SK-N-SH (cell line): Measurements from ENCODE around the gene SUSD3. TPM values are rescaled to one million over a fixed set of nuclear protein-coding genes. Genes with fewer than 3 reads are reported as not detected.

ENCODE experiments used
- CTCF ChIA-PET: fragments of 300-600, 350-600 bp; formaldehyde crosslinking; extraction: SDS; loops from one replicate; lab custom pipeline; 2021; lab: Yijun Ruan, JAX
- POLR2A ChIA-PET: fragments of 350-600 bp; sonication (Branson Sonifier 250); formaldehyde crosslinking; extraction: SDS; loops from one replicate; lab custom pipeline; 2020; ENCODE audit warnings: antibody characterized with exemption, inconsistent platforms; lab: Yijun Ruan, JAX
- DNase-seq: peaks from one replicate; pipeline ENCODE4 v3.0.0; 2012
- H2AFZ ChIP-seq: fragments of 200-600 bp; sonication (generic); 2 replicates; pipeline ENCODE4 v1.8.1; 2016; ENCODE audit warnings: antibody characterized with exemption, mild to moderate bottlenecking, low read depth
- H3F3A ChIP-seq: fragments of 200-600 bp; sonication (generic); replicated peaks from 2 replicates; pipeline ENCODE3; 2016; ENCODE audit warnings: antibody characterized with exemption, mild to moderate bottlenecking; ENCODE audit not compliant: insufficient read depth
- H3K27ac ChIP-seq, 2 experiments: fragments of 200-500 bp in 1 of 2; fragments of 200-600 bp in 1 of 2; sonication (Bioruptor generic) in 1 of 2; sonication (generic), shearing (Covaris generic) in 1 of 2; 2 replicates each; pipeline versions ENCODE4 v1.5.1 to v1.6.1; 2014 to 2016; ENCODE audit warnings: low read depth in 2 of 2, inconsistent platforms in 1 of 2, low read length in 1 of 2, mild to moderate bottlenecking in 1 of 2, mixed read lengths in 1 of 2
- H3K27me3 ChIP-seq: fragments of 200-600 bp; sonication (generic), shearing (Covaris generic); 2 replicates; pipeline ENCODE4 v1.6.1; 2016; ENCODE audit warnings: mixed run types; ENCODE audit not compliant: insufficient read depth
- H3K36me3 ChIP-seq, 2 experiments: fragments of 200-500 bp in 1 of 2; fragments of 200-600 bp in 1 of 2; sonication (Bioruptor generic) in 1 of 2; sonication (generic) in 1 of 2; replicated peaks in 1 of 2; 2 replicates each; pipeline versions ENCODE3 to v1.5.1; 2014 to 2016; ENCODE audit warnings: low read length in 1 of 2, mild to moderate bottlenecking in 1 of 2; ENCODE audit not compliant: insufficient read depth in 2 of 2, control insufficient read depth in 1 of 2
- H3K4me1 ChIP-seq, 2 experiments: fragments of 200-500 bp in 1 of 2; fragments of 200-600 bp in 1 of 2; sonication (Bioruptor generic) in 1 of 2; sonication (generic), shearing (Covaris generic) in 1 of 2; 2 replicates each; pipeline versions ENCODE4 v1.5.1 to v1.6.1; 2014 to 2016; ENCODE audit warnings: low read depth in 1 of 2, low read length in 1 of 2, mixed run types in 1 of 2; ENCODE audit not compliant: insufficient read depth in 2 of 2, control insufficient read depth in 1 of 2
- H3K4me2 ChIP-seq: fragments of 200-600 bp; sonication (generic), shearing (Covaris generic); 2 replicates; pipeline ENCODE4 v1.6.1; 2017; ENCODE audit warnings: mixed run types
- H3K4me3 ChIP-seq, 2 experiments: fragments of 200-500 bp in 1 of 2; fragments of 200-600 bp in 1 of 2; sonication (Bioruptor generic) in 1 of 2; sonication (generic), shearing (Covaris generic) in 1 of 2; 2 replicates each; pipeline versions ENCODE4 v1.5.1 to v1.8.1; 2014 to 2016; ENCODE audit warnings: low read depth in 2 of 2, inconsistent platforms in 1 of 2, low read length in 1 of 2, mild to moderate bottlenecking in 1 of 2, mixed read lengths in 1 of 2, moderate library complexity in 1 of 2
- H3K79me2 ChIP-seq: fragments of 200-600 bp; sonication (generic); 2 replicates; pipeline ENCODE4 v1.8.1; 2017; ENCODE audit warnings: mild to moderate bottlenecking; ENCODE audit not compliant: insufficient read depth
- H3K9ac ChIP-seq: fragments of 200-600 bp; sonication (generic); 2 replicates; pipeline ENCODE4 v1.6.1; 2017; ENCODE audit warnings: mixed run types
- H3K9me2 ChIP-seq: fragments of 200-600 bp; sonication (generic); 2 replicates; pipeline ENCODE4 v1.6.1; 2017; ENCODE audit warnings: mixed run types
- H3K9me3 ChIP-seq: fragments of 200-600 bp; sonication (generic); 2 replicates; pipeline ENCODE4 v1.6.1; 2017; ENCODE audit warnings: mixed run types, mild to moderate bottlenecking, moderate library complexity
- H4K20me1 ChIP-seq: fragments of 200-600 bp; sonication (generic); 2 replicates; pipeline ENCODE4 v1.6.1; 2017; ENCODE audit warnings: mild to moderate bottlenecking, mixed run types; ENCODE audit not compliant: insufficient read depth
- EP300 ChIP-seq, 2 experiments: IDR thresholded peaks; 2 replicates each; pipeline versions ENCODE4 v1.4.0 to v1.6.1; 2012; ENCODE audit warnings: borderline replicate concordance in 1 of 2, low read depth in 1 of 2, low read length in 1 of 2
- FOSL2 ChIP-seq: IDR thresholded peaks from 2 replicates; pipeline ENCODE4 v1.4.0; 2012; ENCODE audit warnings: low read depth, mild to moderate bottlenecking, moderate library complexity, borderline replicate concordance
- FOXM1 ChIP-seq: IDR thresholded peaks from 2 replicates; pipeline ENCODE4 v1.4.0; 2012; ENCODE audit warnings: low read depth, mild to moderate bottlenecking
- GABPA ChIP-seq: IDR thresholded peaks from 2 replicates; pipeline ENCODE4 v1.4.0; 2012; ENCODE audit warnings: low read depth, mild to moderate bottlenecking
- NFIC ChIP-seq: IDR thresholded peaks from 2 replicates; pipeline ENCODE4 v1.4.0; 2012; ENCODE audit warnings: borderline replicate concordance
- RAD21 ChIP-seq: IDR thresholded peaks from 2 replicates; pipeline ENCODE4 v1.6.1; 2012; ENCODE audit warnings: mild to moderate bottlenecking, low read length
- RCOR1 ChIP-seq: fragments of 150-350 bp; IDR thresholded peaks from 2 replicates; pipeline ENCODE4 v1.6.1; 2017; ENCODE audit warnings: antibody characterized with exemption, low read length
- RXRA ChIP-seq: IDR thresholded peaks from 2 replicates; pipeline ENCODE4 v1.4.0; 2012; ENCODE audit warnings: low read depth, mild to moderate bottlenecking, borderline replicate concordance
- SIN3A ChIP-seq: IDR thresholded peaks from 2 replicates; pipeline ENCODE4 v1.6.1; 2012; ENCODE audit warnings: low read depth, mild to moderate bottlenecking, low read length, moderate library complexity, borderline replicate concordance
- SMC3 ChIP-seq: IDR thresholded peaks from 2 replicates; pipeline ENCODE4 v1.6.1; 2012; ENCODE audit warnings: low read depth, low read length, improper control_type of control experiment
- TAF1 ChIP-seq: IDR thresholded peaks from 2 replicates; pipeline ENCODE4 v1.6.1; 2012; ENCODE audit warnings: low read depth, mild to moderate bottlenecking, low read length, moderate library complexity, borderline replicate concordance
- TCF12 ChIP-seq: IDR thresholded peaks from 2 replicates; pipeline ENCODE4 v1.4.0; 2012
- YY1 ChIP-seq: IDR thresholded peaks from 2 replicates; pipeline ENCODE4 v1.4.0; 2012; ENCODE audit warnings: low read depth, mild to moderate bottlenecking
- WGBS: methylation state at CpG from one replicate; pipeline ENCODE4 v1.1.6; 2017; ENCODE audit warnings: low lambda C conversion rate; 5-methylcytosine and 5-hydroxymethylcytosine counted together
- polyA plus RNA-seq, 3 experiments: library from polyadenylated mRNA; depleted of rRNA; stranded (reverse); fragments of >200 nt; gene quantifications; 2 replicates each; pipeline ENCODE4 v1.2.3, GENCODE V29; 2012
- TF ChIP-seq, protein P1 (sequence below): IDR thresholded peaks from 2 replicates; pipeline ENCODE4; 2012
- TF ChIP-seq, protein P2 (sequence below): IDR thresholded peaks from 2 replicates; pipeline ENCODE4 v1.6.1; 2012; ENCODE audit warnings: mild to moderate bottlenecking, low read depth, low read length, moderate library complexity
- TF ChIP-seq, protein P3 (sequence below): fragments of 200-600 bp; sonication (generic); IDR thresholded peaks from 2 replicates; pipeline ENCODE4 v1.6.1; 2017; ENCODE audit warnings: antibody characterized with exemption, mild to moderate bottlenecking, moderate library complexity

SUSD3 gene
- polyA plus RNA-seq, 1 of the 3 experiments (the other 2 are of a cell fraction) = 0.49 TPM

DNA sequence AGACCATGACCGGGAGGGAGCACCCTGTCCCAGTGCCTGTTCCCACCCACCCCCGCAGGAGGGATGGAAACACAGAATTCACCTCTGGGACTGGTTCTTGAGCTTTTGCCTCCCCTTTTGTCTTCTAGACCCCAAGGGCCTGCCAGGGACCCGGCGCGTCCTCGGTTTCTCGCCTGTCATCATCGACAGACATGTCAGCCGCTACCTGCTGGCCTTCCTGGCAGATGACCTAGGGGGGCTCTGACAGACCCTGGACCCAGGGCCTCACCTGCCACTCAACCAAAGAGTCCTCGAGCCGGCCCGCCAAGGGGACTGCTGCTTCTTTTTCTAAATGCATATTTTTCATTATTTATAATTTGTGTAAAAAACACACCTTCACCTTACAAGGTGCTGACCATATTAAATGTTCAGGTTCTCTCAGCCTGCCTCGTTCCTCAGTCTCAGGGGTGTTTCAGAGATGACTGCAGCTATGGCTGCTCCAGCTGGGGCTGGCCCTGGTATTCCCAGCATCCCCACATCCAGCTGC lies 54.4 kb downstream of the SUSD3 start:
- no peak for DNase-seq
- TF ChIP-seq TAF1 (no peak), SMC3 (no peak), RAD21 (no peak), EP300 (IDR thresholded peaks at IDR 0.05; ENCODE audit: borderline replicate concordance in 1 of 2, low read depth in 1 of 2, low read length in 1 of 2) (no peak), FOSL2 (no peak), SIN3A (no peak)
- ChIA-PET POLR2A (no interaction called here), CTCF (interaction anchor here (0.8 to 1.0 kb wide), 2 partner anchors 15 to 41 kb away, joined by 3 read pairs; no protein-coding TSS in a partner anchor)
- H4K20me1 ChIP-seq = peaks cover 6% of the 10 kb centered on the region; the same call in 1 of the 2 replicates
- H3K27ac ChIP-seq = no peak overlapping the region
- no peak overlapping the region for H2AFZ ChIP-seq
- no peaks in the 10 kb centered on the region for H3F3A ChIP-seq
- H3K79me2 ChIP-seq = peaks cover 6% of the 10 kb centered on the region; the same call in 1 of the 2 replicates
- no peaks in the 10 kb centered on the region for H3K9me2 ChIP-seq
- 84% methylated on average over 13 of the region's 13 CpGs for WGBS
- H3K4me2 ChIP-seq = no peak overlapping the region
- H3K9ac ChIP-seq = no peak overlapping the region
- H3K4me1 ChIP-seq = peaks cover 0 to 7% of the 10 kb centered on the region in 2 experiments; a peak in 1 of 4 replicates
- H3K4me3 ChIP-seq = no peak overlapping the region
- H3K9me3 ChIP-seq = no peaks in the 10 kb centered on the region
- no peaks in the 10 kb centered on the region for H3K27me3 ChIP-seq
- peaks cover 0 to 38% of the 10 kb centered on the region in 2 experiments for H3K36me3 ChIP-seq

DNA sequence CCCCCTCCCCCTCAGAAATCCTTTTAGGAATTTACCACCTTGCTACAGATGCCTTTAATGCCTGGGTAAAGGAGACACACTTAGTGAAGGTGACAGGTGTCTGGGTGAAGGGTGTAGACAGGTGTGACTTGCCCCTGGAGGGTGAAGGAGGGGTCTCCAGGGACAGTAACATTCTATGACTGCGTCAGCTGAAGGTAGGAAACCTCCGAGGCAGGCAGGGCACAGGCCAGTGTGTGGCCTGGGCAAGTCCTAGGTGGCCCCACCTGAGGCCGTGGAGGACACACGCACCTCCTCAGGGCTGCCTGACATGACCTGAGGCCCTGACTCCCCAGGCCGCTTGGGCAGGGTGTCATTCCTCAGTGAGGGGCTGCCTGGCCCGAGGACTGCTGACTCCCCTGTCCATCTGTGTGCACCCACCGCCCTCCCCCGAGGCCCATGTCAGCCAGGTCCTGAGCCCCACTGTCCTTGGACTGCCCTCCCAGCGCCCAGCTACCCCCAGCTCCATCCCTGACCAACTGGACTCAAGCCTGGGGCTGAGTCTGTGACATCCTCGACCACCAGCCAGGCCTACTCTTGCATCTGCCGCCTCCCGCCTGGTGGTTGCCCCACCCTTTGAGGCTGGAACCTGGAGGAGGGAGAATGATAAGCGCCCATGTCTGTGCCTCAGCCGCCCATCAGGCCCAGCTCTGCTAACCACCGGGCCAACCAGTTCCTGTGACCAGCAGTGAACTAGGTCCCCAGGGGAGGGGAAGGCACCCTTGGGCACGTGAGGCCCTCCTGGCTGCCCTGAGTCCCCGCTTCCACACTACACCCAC lies 55.9 kb downstream of the SUSD3 start:
- POLR2A ChIA-PET = no interaction called here
- Histone ChIP-seq H3K4me3 (no peak overlapping the region), H2AFZ (no peak overlapping the region), H3K9ac (no peak overlapping the region), H3K79me2 (0 out of 2 replicates have a peak, but pooled peaks cover 3% of the 10 kb centered on the region), H3K9me2 (no peaks in the 10 kb centered on the region), H4K20me1 (no peaks in the 10 kb centered on the region; the same call in 1 of the 2 replicates), H3K36me3 (peaks cover 0 to 33% of the 10 kb centered on the region in 2 experiments), H3K9me3 (no peaks in the 10 kb centered on the region), H3K4me2 (no peak overlapping the region), H3K27ac (no peak overlapping the region), H3K27me3 (no peaks in the 10 kb centered on the region), H3K4me1 (peaks cover 0 to 2% of the 10 kb centered on the region in 2 experiments; a peak in 2 of 4 replicates), H3F3A (no peaks in the 10 kb centered on the region)
- no peak for TF ChIP-seq FOSL2
- TF ChIP-seq YY1 = no peak
- TF ChIP-seq, protein P1, sequence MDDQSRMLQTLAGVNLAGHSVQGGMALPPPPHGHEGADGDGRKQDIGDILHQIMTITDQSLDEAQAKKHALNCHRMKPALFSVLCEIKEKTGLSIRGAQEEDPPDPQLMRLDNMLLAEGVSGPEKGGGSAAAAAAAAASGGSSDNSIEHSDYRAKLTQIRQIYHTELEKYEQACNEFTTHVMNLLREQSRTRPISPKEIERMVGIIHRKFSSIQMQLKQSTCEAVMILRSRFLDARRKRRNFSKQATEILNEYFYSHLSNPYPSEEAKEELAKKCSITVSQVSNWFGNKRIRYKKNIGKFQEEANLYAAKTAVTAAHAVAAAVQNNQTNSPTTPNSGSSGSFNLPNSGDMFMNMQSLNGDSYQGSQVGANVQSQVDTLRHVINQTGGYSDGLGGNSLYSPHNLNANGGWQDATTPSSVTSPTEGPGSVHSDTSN = no peak
- TF ChIP-seq RXRA = no peak
- no peak for TF ChIP-seq TCF12
- TF ChIP-seq, protein P2, sequence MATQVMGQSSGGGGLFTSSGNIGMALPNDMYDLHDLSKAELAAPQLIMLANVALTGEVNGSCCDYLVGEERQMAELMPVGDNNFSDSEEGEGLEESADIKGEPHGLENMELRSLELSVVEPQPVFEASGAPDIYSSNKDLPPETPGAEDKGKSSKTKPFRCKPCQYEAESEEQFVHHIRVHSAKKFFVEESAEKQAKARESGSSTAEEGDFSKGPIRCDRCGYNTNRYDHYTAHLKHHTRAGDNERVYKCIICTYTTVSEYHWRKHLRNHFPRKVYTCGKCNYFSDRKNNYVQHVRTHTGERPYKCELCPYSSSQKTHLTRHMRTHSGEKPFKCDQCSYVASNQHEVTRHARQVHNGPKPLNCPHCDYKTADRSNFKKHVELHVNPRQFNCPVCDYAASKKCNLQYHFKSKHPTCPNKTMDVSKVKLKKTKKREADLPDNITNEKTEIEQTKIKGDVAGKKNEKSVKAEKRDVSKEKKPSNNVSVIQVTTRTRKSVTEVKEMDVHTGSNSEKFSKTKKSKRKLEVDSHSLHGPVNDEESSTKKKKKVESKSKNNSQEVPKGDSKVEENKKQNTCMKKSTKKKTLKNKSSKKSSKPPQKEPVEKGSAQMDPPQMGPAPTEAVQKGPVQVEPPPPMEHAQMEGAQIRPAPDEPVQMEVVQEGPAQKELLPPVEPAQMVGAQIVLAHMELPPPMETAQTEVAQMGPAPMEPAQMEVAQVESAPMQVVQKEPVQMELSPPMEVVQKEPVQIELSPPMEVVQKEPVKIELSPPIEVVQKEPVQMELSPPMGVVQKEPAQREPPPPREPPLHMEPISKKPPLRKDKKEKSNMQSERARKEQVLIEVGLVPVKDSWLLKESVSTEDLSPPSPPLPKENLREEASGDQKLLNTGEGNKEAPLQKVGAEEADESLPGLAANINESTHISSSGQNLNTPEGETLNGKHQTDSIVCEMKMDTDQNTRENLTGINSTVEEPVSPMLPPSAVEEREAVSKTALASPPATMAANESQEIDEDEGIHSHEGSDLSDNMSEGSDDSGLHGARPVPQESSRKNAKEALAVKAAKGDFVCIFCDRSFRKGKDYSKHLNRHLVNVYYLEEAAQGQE = no peak
- TF ChIP-seq GABPA = no peak
- no peak for TF ChIP-seq RCOR1
- TF ChIP-seq FOXM1 = no peak
- TF ChIP-seq, protein P3, sequence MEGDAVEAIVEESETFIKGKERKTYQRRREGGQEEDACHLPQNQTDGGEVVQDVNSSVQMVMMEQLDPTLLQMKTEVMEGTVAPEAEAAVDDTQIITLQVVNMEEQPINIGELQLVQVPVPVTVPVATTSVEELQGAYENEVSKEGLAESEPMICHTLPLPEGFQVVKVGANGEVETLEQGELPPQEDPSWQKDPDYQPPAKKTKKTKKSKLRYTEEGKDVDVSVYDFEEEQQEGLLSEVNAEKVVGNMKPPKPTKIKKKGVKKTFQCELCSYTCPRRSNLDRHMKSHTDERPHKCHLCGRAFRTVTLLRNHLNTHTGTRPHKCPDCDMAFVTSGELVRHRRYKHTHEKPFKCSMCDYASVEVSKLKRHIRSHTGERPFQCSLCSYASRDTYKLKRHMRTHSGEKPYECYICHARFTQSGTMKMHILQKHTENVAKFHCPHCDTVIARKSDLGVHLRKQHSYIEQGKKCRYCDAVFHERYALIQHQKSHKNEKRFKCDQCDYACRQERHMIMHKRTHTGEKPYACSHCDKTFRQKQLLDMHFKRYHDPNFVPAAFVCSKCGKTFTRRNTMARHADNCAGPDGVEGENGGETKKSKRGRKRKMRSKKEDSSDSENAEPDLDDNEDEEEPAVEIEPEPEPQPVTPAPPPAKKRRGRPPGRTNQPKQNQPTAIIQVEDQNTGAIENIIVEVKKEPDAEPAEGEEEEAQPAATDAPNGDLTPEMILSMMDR = no peak
- TF ChIP-seq NFIC = no peak
- CTCF ChIA-PET = no interaction called here
- no peak for DNase-seq
- WGBS = 100% methylated on average over 4 of the region's 17 CpGs
